Tibial artery (tissue), 4 donors: ENCODE results near the gene MINDY2.

Experiments
- DNase-seq, 2 donors: peaks; one replicate each; pipeline ENCODE4 v3.0.0-alpha.2; 2019
- H3K27ac ChIP-seq, 2 donors: fragments of 200-600 bp; sonication (generic) in 1 of 2; 1 replicate in 1 of 2; 2 replicates in 1 of 2; pipeline ENCODE4 v1.5.1; 2018 to 2019; ENCODE audit warnings: mild to moderate bottlenecking in 1 of 2
- H3K27me3 ChIP-seq, 2 donors: fragments of 200-600 bp; sonication (generic) in 1 of 2; one replicate each; pipeline versions ENCODE4 v1.5.1 to v1.6.0; 2016 to 2019
- H3K36me3 ChIP-seq, 3 donors: fragments of 200-600 bp; sonication (generic) in 2 of 3; one replicate each; pipeline ENCODE4 v1.5.1; 2016 to 2019; ENCODE audit warnings: mild to moderate bottlenecking in 2 of 3
- H3K4me1 ChIP-seq, 4 donors: fragments of 200-600 bp; sonication (generic) in 2 of 4; 1 replicate in 3 of 4; 2 replicates in 1 of 4; pipeline ENCODE4 v1.5.1; 2016 to 2019
- H3K4me3 ChIP-seq, 2 donors: fragments of 200-600 bp; sonication (generic) in 1 of 2; 1 replicate in 1 of 2; 2 replicates in 1 of 2; pipeline ENCODE4 v1.5.1; 2018 to 2019; ENCODE audit warnings: mild to moderate bottlenecking in 2 of 2
- H3K9me3 ChIP-seq, 3 donors: fragments of 200-600 bp; sonication (generic) in 1 of 3; one replicate each; pipeline ENCODE4 v1.5.1; 2016 to 2019
- intact Hi-C: fragments of 100-400 bp; cut with DNase I; formaldehyde crosslinking; loops from one replicate; pipeline ENCODE4 v1.15.0; 2023; ENCODE audit warnings: low total_unique reads
- TF ChIP-seq, protein P1 (sequence below), 2 experiments: fragments of 200-600 bp in 1 of 2; fragments of 450-650 bp in 1 of 2; IDR thresholded peaks; one replicate each; pipeline ENCODE4 v1.5.1; 2017 to 2019; ENCODE audit warnings: antibody characterized with exemption in 2 of 2, mild to moderate bottlenecking in 1 of 2, moderate library complexity in 1 of 2

MINDY2 gene

DNA sequence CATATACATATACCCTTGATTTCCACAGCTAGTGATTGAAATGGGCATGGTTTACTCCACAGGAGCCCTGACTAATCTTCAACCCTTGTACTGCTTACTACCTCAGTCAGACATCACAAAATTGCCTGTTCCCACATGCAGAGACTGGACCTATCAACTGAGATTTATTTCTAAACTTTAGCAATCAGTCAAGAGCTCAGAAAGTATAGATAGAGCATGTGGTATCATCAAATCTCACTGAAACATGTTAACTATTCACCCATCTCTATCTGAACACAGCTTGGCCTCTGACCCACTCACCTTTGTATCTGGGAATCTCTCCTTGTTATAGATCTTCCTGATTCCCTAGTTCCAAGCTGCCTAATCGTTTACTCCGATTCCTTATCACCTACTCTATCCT is 36.2 kb upstream of the MINDY2 start:
- Histone ChIP-seq H3K4me1 (peaks cover 4 to 49% (median 18%) of the 10 kb centered on the region in 4 donors), H3K27me3 (no peaks in the 10 kb centered on the region), H3K9me3 (no peaks in the 10 kb centered on the region), H3K27ac (no peak overlapping the region), H3K36me3 (no peaks in the 10 kb centered on the region), H3K4me3 (no peak overlapping the region)
- intact Hi-C loops = no loop called here
- TF ChIP-seq, protein P1, sequence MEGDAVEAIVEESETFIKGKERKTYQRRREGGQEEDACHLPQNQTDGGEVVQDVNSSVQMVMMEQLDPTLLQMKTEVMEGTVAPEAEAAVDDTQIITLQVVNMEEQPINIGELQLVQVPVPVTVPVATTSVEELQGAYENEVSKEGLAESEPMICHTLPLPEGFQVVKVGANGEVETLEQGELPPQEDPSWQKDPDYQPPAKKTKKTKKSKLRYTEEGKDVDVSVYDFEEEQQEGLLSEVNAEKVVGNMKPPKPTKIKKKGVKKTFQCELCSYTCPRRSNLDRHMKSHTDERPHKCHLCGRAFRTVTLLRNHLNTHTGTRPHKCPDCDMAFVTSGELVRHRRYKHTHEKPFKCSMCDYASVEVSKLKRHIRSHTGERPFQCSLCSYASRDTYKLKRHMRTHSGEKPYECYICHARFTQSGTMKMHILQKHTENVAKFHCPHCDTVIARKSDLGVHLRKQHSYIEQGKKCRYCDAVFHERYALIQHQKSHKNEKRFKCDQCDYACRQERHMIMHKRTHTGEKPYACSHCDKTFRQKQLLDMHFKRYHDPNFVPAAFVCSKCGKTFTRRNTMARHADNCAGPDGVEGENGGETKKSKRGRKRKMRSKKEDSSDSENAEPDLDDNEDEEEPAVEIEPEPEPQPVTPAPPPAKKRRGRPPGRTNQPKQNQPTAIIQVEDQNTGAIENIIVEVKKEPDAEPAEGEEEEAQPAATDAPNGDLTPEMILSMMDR (IDR thresholded peaks at IDR 0.05) = no peak
- DNase-seq = no peak

DNA sequence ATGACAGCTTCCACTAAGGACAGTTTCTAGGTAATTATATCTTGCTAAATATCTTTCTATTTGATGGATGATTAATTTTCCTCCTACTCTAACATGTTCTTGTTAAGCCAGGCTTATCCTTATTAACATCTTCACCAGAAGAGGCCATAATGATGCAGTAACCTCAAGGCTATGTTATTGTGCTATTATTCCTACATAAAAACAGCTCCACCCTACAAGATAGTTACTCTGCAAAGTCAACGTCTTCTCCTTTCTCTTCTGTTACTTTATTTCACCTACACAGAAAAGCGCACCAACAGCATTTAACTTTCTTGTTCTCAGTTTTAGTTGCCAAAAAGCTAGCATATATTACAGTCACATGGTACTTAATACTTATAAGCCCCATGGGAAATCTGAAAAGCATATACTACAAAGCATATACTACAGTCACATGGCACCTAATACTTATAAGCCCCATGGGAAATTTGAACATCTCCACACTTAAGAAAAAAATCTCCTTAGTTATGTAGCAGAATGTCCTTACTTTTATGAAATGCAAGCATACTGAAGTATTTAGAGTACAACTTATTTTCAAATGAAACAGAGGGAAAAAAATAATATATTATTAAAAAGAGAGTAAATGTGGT is 35.0 kb upstream of the MINDY2 start:
- Histone ChIP-seq H3K4me1 (peaks cover 4 to 53% (median 19%) of the 10 kb centered on the region in 4 donors), H3K9me3 (no peaks in the 10 kb centered on the region), H3K36me3 (no peaks in the 10 kb centered on the region), H3K27ac (no peak overlapping the region), H3K27me3 (no peaks in the 10 kb centered on the region), H3K4me3 (no peak overlapping the region)
- intact Hi-C loops = no loop called here
- TF ChIP-seq, protein P1 (IDR thresholded peaks at IDR 0.05) = no peak
- no peak for DNase-seq

GRCh38 chr15:58737298-58737697 is 33.8 kb upstream of the MINDY2 start:
- Histone ChIP-seq H3K4me1 (peaks cover 0 to 48% (median 14%) of the 10 kb centered on the region in 4 donors), H3K4me3 (no peak overlapping the region), H3K36me3 (no peaks in the 10 kb centered on the region), H3K27ac (no peak overlapping the region), H3K9me3 (no peaks in the 10 kb centered on the region), H3K27me3 (no peaks in the 10 kb centered on the region)
- TF ChIP-seq, protein P1 (IDR thresholded peaks at IDR 0.05) = no peak
- no peak for DNase-seq
- intact Hi-C loops = no loop called here

GRCh38 chr15:58738046-58738707 is 32.9 kb upstream of the MINDY2 start:
- H3K4me3 ChIP-seq = no peak overlapping the region
- H3K27me3 ChIP-seq = no peaks in the 10 kb centered on the region
- DNase-seq = no peak
- no peak overlapping the region for H3K27ac ChIP-seq
- TF ChIP-seq, protein P1 (IDR thresholded peaks at IDR 0.05) = no peak
- peaks cover 0 to 48% (median 20%) of the 10 kb centered on the region in 4 donors for H3K4me1 ChIP-seq
- H3K36me3 ChIP-seq = no peaks in the 10 kb centered on the region
- intact Hi-C loops = no loop called here
- no peaks in the 10 kb centered on the region for H3K9me3 ChIP-seq

GRCh38 chr15:58740436-58740835 is 30.7 kb upstream of the MINDY2 start:
- no peak for DNase-seq
- no peak overlapping the region for H3K4me3 ChIP-seq
- H3K9me3 ChIP-seq = no peaks in the 10 kb centered on the region
- intact Hi-C loops = loop anchor here (10.0 kb wide), 1 partner anchor 194 kb away; the partner anchor contains the start of gene SLTM
- no peaks in the 10 kb centered on the region for H3K36me3 ChIP-seq
- TF ChIP-seq, protein P1 (IDR thresholded peaks at IDR 0.05) = no peak
- H3K27me3 ChIP-seq = no peaks in the 10 kb centered on the region
- peaks cover 0 to 64% (median 22%) of the 10 kb centered on the region in 4 donors for H3K4me1 ChIP-seq
- H3K27ac ChIP-seq = no peak overlapping the region
